HL-60 (cell line): ENCODE results near the gene DNAH12.
"Not testable (repeated sequence)": the region's sequence is repeated elsewhere in the genome, so short reads cannot be mapped to it uniquely, and the experiment has no call there.

ENCODE experiments used
- DNase-seq, 2 experiments: peaks; one replicate each; pipeline ENCODE4 v3.0.0-alpha.2; 2010 to 2020; ENCODE audit warnings: low read depth in 1 of 2, low spot score in 1 of 2
- H3K27ac ChIP-seq: fragments of 250-450 bp; sonication (Bioruptor Pico); replicated peaks from 2 replicates; pipeline ENCODE4 v1.5.1; 2020; ENCODE audit warnings: mild to moderate bottlenecking, moderate library complexity
- H3K27me3 ChIP-seq: fragments of 250-450 bp; sonication (Bioruptor Pico); 2 replicates; pipeline ENCODE4 v1.5.1; 2021; ENCODE audit warnings: mild to moderate bottlenecking, moderate library complexity; ENCODE audit not compliant: insufficient read depth, poor library complexity, severe bottlenecking
- H3K4me3 ChIP-seq: replicated peaks from 2 replicates; pipeline ENCODE4 v1.5.1; 2011; ENCODE audit warnings: mild to moderate bottlenecking, control low read depth, low read length; ENCODE audit not compliant: insufficient read depth
- GABPA ChIP-seq: IDR thresholded peaks from 2 replicates; pipeline ENCODE4 v1.6.1; 2012; ENCODE audit warnings: low read depth
- POLR2AphosphoS5 ChIP-seq: IDR thresholded peaks from 2 replicates; pipeline ENCODE4 v1.6.1; 2012; ENCODE audit warnings: low read depth
- SPI1 ChIP-seq: IDR thresholded peaks from 2 replicates; pipeline ENCODE4 v1.6.1; 2012; ENCODE audit warnings: low read depth, mild to moderate bottlenecking, borderline replicate concordance
- TF ChIP-seq, protein P1 (sequence below): IDR thresholded peaks from 2 replicates; pipeline ENCODE4 v1.6.1; 2012; ENCODE audit warnings: low read depth; ENCODE audit not compliant: insufficient replicate concordance
- TF ChIP-seq, protein P2 (sequence below): IDR thresholded peaks from one replicate; pipeline ENCODE4 v1.5.1; 2011; ENCODE audit warnings: low read length, control low read depth, inconsistent platforms; ENCODE audit not compliant: insufficient read depth

The DNAH12 gene

DNA sequence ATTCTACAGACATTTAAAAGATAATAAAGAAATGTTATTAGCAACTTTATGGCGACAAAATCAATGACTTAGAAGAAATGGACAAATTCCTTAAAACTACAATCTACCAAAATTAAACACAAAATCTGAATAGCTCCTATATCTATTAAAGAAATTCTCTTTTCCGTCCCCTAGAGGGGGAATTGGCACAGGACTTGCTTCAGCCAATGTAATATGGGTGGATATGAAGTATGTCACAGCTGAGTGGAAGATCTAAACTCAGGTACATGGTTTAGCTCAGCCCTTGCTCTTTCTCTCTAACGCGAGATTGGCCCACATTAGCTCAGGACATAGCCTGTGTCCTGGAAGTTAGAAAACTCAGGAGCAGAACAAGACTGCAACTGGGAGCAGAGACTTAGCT lies 79.3 kb downstream of the DNAH12 start:
- Histone ChIP-seq H3K27me3 (peaks cover 8% of the 10 kb centered on the region), H3K27ac (no peak overlapping the region), H3K4me3 (no peak overlapping the region)
- no peak for DNase-seq
- TF ChIP-seq SPI1 (no peak), POLR2AphosphoS5 (no peak), GABPA (no peak)
- TF ChIP-seq, protein P1, sequence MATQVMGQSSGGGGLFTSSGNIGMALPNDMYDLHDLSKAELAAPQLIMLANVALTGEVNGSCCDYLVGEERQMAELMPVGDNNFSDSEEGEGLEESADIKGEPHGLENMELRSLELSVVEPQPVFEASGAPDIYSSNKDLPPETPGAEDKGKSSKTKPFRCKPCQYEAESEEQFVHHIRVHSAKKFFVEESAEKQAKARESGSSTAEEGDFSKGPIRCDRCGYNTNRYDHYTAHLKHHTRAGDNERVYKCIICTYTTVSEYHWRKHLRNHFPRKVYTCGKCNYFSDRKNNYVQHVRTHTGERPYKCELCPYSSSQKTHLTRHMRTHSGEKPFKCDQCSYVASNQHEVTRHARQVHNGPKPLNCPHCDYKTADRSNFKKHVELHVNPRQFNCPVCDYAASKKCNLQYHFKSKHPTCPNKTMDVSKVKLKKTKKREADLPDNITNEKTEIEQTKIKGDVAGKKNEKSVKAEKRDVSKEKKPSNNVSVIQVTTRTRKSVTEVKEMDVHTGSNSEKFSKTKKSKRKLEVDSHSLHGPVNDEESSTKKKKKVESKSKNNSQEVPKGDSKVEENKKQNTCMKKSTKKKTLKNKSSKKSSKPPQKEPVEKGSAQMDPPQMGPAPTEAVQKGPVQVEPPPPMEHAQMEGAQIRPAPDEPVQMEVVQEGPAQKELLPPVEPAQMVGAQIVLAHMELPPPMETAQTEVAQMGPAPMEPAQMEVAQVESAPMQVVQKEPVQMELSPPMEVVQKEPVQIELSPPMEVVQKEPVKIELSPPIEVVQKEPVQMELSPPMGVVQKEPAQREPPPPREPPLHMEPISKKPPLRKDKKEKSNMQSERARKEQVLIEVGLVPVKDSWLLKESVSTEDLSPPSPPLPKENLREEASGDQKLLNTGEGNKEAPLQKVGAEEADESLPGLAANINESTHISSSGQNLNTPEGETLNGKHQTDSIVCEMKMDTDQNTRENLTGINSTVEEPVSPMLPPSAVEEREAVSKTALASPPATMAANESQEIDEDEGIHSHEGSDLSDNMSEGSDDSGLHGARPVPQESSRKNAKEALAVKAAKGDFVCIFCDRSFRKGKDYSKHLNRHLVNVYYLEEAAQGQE: no peak
- TF ChIP-seq, protein P2, sequence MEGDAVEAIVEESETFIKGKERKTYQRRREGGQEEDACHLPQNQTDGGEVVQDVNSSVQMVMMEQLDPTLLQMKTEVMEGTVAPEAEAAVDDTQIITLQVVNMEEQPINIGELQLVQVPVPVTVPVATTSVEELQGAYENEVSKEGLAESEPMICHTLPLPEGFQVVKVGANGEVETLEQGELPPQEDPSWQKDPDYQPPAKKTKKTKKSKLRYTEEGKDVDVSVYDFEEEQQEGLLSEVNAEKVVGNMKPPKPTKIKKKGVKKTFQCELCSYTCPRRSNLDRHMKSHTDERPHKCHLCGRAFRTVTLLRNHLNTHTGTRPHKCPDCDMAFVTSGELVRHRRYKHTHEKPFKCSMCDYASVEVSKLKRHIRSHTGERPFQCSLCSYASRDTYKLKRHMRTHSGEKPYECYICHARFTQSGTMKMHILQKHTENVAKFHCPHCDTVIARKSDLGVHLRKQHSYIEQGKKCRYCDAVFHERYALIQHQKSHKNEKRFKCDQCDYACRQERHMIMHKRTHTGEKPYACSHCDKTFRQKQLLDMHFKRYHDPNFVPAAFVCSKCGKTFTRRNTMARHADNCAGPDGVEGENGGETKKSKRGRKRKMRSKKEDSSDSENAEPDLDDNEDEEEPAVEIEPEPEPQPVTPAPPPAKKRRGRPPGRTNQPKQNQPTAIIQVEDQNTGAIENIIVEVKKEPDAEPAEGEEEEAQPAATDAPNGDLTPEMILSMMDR: no peak

GRCh38 chr3:57464011-57464410 lies 80.1 kb downstream of the DNAH12 start:
- H3K27me3 ChIP-seq: peaks cover 14% of the 10 kb centered on the region
- DNase-seq: no peak
- TF ChIP-seq GABPA (no peak), POLR2AphosphoS5 (no peak), SPI1 (no peak)
- TF ChIP-seq, protein P2: no peak
- TF ChIP-seq, protein P1: no peak
- H3K4me3 ChIP-seq: no peak overlapping the region
- H3K27ac ChIP-seq: no peak overlapping the region

DNA sequence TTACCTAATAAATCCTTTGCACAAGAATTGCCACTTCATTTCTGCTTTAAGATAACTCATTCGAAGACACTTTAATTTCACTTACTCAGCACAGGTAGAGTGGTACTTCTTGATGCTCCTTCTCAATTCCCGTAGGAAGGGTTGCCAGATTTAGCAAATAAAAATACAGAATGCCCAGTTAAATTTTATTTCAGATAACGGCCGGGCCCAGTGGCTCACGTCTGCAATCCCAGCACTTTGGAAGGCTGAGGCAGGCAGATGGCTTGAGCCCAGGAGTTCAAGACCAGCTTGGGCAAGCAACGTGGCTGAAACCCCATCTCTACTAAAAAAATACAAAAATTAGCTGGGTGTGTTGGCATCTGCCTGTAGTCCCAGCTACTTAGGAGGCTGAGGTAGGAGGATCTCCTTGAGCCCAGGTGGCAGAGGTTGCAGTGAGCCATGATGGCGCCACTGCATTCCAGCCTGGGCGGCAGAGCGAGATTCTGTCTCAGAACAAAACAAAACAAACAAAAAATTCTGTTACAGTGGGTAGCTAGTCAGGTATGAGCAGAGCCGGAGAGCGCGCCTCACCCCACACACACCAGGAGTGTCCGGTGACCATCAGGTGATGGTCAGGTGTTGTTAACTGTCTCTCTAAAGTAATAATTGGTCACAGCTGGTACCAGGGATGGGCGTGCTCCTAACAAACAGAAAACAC lies 92.8 kb downstream of the DNAH12 start:
- no peak for DNase-seq
- Histone ChIP-seq H3K27me3 (peaks cover 4% of the 10 kb centered on the region), H3K27ac (no peak overlapping the region), H3K4me3 (no peak overlapping the region)
- TF ChIP-seq SPI1: no peak
- TF ChIP-seq, protein P1: no peak
- TF ChIP-seq, protein P2: no peak
- TF ChIP-seq POLR2AphosphoS5: no peak
- no peak for TF ChIP-seq GABPA

DNA sequence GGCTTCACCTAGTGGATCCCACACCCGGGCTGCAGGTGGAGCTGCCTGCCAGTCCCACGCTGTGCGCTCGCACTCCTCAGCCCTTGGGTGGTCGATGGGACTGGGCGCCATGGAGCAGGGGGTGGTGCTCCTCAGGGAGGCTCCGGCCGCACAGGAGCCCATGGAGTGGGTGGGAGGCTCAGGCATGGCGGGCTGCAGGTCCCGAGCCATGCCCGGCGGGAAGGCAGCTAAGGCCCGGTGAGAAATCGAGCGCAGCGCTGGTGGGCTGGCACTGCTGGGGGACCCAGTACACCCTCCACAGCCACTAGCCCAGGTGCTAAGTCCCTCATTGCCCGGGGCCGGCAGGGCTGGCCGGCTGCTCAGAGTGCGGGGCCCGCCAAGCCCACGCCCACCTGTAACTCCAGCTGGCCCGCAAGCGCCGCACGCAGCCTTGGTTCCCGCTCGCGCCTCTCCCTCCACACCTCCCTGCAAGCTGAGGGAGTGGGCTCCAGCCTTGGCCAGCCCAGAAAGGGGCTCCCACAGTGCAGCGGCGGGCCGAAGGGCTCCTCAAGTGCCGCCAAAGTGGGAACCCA lies 94.8 kb downstream of the DNAH12 start:
- not testable (repeated sequence) for H3K27ac ChIP-seq, DNase-seq

DNA sequence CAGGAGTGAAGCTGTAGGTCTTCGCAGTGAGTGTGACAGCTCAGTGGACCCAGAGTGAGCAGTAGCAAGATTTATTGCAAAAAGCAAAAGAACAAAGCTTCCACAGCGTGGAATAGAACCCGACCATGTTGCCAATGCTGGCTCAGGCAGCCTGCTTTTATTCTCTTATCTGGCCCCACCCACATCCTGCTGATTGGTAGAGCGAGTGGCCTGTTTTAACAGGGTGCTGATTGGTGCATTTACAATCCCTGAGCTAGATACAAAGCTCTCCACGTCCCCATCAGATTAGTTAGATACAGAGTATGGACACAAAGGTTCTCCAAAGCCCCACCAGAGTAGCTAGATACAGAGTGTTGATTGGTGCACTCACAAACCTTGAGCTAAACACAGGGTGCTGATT lies 95.7 kb downstream of the DNAH12 start:
- not testable (repeated sequence) for H3K27ac ChIP-seq, H3K27me3 ChIP-seq, H3K4me3 ChIP-seq, DNase-seq

More for the DNA sequence above, 94.8 kb downstream of the DNAH12 start:
- not testable (repeated sequence) for H3K27me3 ChIP-seq, H3K4me3 ChIP-seq
